Kidney glomerular epithelial cell (primary cell): ENCODE results near the gene PDX1.
A peak's percentile ranks its signal among the peaks of the same experiment; 100 is the strongest.
"Not testable (repeated sequence)": the region's sequence is repeated elsewhere in the genome, so short reads cannot be mapped to it uniquely, and the experiment has no call there.

Source experiments
- DNase-seq: peaks from one replicate; lab custom pipeline; 2025; lab: John Stamatoyannopoulos, UW

The PDX1 gene

DNA sequence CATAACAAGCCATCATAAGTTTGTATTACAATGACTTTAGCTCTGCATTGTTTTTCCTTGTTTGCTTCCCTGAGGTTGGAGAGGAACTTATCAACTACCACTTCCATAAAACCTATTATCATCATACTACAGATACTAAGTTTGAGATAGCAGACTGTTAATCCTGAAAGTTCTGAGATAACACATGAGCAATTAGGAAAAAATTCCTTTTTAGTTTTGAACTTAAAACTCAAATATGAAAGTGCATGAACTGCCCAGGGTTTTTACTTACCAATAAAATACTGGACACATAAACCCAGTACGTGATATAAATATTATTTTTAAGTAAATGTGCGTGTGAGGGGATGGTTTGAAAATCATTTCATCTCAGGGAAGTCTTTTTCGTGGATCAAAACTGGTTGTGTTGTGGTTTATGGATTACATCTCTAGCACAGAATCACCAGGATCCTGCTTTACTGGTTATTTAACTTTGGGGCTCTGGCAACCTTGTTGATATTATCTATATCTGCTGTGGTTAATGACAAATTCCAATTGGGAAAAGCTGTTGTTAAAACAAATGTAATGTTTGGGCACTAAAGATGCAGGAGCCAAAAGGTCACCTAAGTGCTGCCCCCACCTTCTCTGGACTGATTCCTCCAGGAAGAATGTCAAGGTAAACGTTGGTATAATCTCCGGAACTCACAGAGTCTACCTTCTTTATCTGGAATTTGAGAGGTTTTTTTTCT is 36.9 kb downstream of the PDX1 start:
- no peak for DNase-seq

DNA sequence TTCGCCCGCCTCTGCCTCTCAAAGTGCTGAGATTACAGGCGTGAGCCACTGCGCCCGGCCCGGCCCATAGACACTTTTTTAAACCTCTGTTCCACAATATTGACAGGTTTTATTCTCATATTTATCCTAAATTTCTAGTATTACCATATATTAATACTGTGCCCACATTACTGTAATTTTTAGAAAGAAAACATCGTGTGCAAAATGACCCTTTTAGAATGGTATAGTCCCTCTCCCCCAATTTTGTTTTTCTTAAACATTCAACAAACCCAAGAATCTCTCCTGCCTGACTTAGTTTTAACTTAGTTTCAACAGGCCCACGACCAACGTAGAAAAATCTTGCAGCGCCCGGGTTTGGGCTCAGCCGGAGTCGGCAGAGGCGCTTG is 40.2 kb downstream of the PDX1 start:
- no peak for DNase-seq

DNA sequence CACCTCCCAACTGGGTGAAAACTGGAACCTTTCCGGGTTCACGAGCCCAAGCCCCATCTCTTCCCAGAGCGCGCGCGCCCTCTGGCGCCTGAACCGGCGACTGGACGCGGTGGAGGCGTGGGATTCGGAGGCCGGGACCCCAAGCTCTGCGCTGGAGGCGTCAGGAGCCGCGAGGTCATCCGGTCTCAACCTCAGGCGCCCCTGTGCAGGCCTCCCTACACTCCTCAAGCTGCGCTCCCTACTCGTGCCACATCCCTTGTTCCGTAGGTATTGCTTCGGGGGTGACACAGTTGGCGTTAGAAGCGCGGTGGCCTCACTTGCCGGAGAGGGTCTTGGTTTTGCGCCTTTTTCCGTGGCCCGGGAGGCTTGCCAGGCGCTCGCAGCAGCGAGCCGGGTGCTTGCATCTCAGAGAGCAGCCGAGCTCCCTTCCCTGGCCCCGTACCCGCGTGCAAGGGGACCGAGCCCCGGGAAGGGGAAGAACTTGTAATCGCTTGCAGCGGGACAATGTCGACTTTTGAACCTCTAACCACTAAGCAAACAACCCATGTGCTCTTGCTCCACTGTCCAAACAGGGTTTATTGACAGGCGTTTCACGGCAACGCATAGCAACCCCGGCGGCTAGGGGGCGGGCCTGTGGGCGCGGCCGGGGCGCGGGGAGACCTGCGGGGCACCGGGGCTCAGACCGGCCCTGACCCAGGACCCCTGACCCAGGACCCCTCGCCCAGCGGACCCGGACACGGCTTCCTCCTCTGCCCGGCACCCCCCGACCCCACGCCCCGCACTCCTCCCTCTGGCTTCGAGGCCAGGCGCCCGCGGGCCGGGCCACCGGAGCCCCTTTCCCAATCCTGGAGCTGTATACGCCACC is 40.8 kb downstream of the PDX1 start:
- peak; percentile 12 for DNase-seq

DNA sequence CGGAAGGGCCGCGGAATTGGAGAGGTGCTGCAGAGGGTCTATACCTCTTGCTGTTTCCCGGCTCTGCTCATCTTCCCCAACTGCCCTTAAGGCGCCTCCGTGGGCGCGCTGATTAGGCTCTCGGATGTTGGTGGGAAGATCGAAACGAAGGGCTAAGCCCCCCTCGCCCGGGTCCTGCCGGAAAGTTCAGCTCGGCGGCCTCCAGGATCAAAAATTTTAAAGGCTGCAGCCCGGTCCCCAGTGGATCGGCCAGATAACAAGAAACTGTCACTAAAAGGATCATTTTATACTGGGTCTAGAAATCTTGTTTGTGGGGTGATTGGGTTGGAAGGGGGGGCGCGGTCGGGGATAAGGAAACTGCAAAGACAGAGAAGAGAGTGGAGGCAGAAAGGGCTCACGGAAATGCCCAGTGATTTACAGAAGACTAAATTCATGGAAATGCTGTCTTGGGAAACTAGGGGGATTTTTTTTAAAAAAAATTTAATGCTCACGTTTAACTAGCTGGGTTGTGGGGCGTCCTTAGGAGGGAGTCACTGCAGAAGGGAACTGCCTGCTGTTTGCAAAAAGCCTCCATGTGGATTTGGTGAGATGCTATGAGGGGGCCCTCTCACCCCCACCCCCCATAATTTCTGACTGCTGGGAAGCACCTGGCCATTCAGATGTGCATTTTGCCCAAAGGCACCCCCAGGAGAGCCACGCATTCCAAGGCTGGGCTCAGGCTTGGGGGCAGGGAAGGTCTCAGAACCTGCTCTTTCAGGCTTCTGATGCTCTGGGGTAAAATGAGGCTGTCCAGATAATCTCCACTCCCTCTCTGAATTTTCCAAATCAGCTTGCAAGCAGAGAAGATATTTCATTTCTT is 41.7 kb downstream of the PDX1 start:
- no peak for DNase-seq

DNA sequence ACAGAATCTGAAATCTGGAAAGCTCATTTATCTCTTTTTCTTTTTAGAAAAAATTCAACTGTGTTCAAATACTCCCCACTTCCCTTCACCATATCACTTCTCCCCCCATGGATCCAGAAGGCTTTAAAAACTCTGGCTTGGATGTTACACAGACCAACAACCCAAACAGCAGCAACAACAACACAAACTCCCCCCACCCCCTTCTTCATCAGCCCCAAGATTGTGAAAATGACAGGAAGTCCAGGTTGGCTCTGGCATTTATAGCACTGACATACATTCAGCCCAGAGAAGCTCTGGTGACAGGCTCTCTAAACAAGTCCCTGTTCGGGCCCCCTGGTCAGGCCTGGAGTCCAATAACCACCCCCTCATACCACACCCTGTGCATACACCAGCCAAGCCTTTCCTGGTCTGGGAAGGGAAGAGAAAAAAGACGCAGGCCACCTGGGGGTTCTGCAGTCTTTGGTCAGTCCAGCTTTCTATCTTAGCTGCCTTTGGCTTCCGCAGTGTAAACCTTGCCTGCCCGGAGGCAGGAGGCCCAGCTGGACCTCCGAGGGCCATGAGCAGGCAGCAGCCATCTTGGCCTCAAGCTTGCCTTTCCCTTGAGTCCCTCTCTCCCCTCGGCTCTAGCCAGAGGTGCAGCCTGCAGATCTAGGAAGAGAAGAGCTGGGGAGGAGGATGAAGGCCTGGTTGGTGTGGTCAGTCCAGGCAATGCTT is 42.5 kb downstream of the PDX1 start:
- no peak for DNase-seq

- DNase-seq = no peak
Observed at GRCh38 chr13:27962982-27963381, 43.2 kb downstream of the PDX1 start.

GRCh38 chr13:27963491-27963890 is 43.7 kb downstream of the PDX1 start:
- no peak for DNase-seq

DNA sequence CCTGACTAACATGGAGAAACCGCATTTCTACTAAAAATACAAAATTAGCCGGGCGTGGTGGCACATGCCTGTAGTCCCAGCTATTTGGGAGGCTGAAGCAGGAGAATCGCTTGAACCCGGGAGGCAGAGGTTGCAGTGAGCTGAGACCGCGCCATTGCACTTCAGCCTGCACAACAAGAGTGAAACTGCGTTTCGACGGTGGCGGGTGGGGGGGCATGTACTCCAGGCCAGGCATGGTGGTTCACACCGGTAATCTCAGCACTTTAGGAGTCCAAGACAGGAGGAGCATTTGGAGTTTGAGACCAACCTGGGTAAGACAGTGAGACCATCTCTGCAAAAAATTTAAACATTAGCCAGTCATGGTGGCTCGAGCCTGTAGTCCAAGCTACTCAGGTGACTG is 44.4 kb downstream of the PDX1 start:
- not testable (repeated sequence) for DNase-seq

GRCh38 chr13:27964741-27965323 is 45.0 kb downstream of the PDX1 start:
- DNase-seq = no peak

- no peak for DNase-seq
Observed at GRCh38 chr13:27965343-27965739, 45.5 kb downstream of the PDX1 start.

- no peak for DNase-seq
Observed at GRCh38 chr13:27965740-27966640, 46.2 kb downstream of the PDX1 start.

DNA sequence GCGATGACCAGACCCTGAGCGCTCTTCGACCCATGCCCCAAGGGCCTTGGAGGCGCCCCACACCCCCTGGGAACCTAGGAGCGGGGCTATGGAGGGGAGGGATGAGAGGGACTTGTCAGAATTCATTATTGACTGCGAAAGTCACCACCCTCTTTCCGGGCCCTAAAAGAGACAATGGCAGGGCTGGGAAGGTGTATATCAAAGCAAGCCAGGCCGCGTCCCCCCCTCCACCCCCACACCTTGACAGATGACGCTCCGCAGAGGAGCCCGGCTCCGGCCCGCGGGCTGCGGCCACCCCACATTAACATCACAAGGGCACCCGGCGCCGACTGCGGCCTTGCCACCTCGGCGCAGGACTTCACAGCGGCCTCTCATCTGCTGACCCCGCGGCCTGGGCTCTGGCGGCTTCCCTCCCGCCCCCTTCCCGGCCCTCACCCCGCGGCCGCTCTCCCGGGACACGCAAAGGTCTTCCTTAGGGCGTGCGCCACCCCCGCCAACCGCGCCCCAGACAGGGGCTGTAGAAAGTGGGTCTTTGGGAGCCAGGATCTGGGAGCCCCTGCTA is 46.9 kb downstream of the PDX1 start:
- DNase-seq = no peak

- no peak for DNase-seq
Observed at GRCh38 chr13:27967203-27967735, 47.5 kb downstream of the PDX1 start.

DNA sequence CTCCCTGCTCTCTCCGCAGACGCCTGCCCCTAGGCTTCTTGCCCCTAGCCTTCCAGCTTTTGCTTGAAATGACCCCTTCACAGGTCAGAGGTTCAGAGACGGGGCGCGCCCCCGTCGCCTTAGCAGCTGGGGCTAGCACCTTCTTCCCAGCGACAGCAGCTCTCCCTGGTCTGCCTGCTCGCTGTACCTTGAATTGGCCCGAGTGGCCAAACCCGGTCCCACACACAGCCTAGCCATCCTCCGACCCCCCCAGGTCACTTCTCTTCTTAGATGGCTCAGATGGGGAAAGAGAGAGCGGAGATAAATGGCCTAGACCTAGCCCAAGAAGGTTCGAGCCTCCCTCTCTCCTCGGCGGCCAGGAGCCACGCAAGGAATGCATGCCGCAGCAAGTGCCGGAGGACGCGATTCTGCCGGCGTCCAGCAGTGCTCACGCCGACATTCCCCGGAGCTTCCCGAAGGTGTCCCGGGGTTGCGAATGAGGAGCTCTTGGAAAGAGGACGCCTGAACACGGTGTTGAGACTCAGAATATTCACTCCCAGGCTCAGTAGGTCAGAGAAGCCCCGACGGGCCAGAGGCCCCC is 48.0 kb downstream of the PDX1 start:
- DNase-seq = no peak

- DNase-seq = no peak
Observed at GRCh38 chr13:27968316-27969081, 48.7 kb downstream of the PDX1 start.

- DNase-seq = no peak
Observed at GRCh38 chr13:27969082-27969865, 49.5 kb downstream of the PDX1 start, which contains the start of gene CDX2. Gene CDX2 (minus strand): TSS chr13:27969315. CDS start chr13:27969006, 309 bp downstream.

DNA sequence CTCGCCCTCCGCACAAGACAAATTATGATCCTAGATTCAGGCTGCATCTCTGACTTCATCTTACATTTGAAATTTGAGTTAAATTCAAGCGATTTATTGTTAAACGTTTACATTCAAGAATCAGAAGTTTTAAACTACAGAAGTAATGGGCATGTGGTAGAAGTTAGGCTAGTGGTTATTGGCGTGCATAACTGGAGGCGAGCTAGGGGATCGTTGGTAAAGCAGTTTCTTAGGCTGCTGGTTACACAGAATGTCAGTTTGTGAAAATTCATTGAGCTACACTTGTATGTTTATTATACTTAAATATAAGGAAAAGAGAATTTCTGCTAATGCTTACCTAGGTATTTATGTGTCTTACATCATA is 50.0 kb downstream of the PDX1 start:
- no peak for DNase-seq
